ENCODE results near the gene FMN2. TPM values are rescaled to one million over a fixed set of nuclear protein-coding genes. Genes with fewer than 3 reads are reported as not detected.
"Not testable (repeated sequence)": the region's sequence is repeated elsewhere in the genome, so short reads cannot be mapped to it uniquely, and the experiment has no call there.

The FMN2 gene
- total RNA-seq, 1 experiment from 2014 or later = 39.8 TPM

DNA sequence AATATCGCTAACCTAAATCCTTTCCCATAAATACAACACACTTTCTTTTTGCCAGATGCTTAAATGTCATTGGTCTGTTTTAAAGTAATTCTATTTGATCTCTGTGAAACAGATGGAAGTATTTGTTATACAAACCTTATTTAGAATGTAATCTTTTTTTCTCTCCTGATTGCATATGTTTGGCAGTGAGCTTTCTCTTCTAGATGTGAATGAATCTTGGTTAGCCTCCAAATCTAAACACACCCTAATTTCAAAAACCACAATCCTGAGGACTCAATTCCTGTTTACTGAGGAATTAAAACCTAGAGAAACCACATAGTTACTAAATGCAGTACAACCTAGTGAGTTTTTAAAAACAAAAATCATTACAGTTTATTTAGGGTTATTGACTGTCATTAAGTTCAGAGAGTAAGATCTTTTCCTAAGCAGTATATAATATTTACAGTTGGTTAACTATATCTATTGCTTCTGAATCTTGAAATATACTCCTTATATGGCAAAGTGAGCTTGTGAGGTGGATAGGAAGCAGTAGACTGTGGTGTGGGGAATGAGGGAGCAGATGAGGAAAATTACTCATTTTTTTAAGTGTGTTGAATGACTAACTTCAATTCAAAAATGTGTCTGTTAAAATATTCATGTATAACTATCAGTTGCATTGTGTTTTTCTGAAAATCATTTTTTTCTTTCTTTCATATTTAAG is 218.7 kb downstream of the FMN2 start:
- in situ Hi-C loops (cut with HindIII; ENCODE audit: low pct_unique_long_range_greater_than_20kb, low sequenced_read_pairs) = no loop called here
- DNase-seq (ENCODE audit: low read depth, low spot score) = no peak

DNA sequence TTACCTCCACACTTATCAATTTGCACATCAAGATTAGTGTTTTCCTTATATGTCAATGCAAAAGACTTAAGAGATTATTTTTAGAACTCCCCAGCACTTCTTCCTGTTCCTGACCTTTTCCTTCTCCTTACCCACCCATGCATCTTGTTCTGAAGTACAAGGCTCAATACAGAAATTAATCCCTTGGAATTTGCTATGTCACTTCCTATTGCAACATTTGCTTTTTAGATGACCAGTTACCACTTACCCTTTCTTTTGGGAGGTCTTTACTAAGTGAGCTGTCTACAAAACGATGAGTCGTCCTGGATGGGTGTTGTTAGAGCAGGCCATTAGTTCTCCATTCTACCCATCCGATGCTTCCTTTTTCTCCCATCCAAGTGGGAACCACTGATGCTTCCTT is 221.2 kb downstream of the FMN2 start:
- peak; percentile 97 for DNase-seq (ENCODE audit: low read depth, low spot score)
- in situ Hi-C loops (cut with HindIII; ENCODE audit: low pct_unique_long_range_greater_than_20kb, low sequenced_read_pairs) = no loop called here

DNA sequence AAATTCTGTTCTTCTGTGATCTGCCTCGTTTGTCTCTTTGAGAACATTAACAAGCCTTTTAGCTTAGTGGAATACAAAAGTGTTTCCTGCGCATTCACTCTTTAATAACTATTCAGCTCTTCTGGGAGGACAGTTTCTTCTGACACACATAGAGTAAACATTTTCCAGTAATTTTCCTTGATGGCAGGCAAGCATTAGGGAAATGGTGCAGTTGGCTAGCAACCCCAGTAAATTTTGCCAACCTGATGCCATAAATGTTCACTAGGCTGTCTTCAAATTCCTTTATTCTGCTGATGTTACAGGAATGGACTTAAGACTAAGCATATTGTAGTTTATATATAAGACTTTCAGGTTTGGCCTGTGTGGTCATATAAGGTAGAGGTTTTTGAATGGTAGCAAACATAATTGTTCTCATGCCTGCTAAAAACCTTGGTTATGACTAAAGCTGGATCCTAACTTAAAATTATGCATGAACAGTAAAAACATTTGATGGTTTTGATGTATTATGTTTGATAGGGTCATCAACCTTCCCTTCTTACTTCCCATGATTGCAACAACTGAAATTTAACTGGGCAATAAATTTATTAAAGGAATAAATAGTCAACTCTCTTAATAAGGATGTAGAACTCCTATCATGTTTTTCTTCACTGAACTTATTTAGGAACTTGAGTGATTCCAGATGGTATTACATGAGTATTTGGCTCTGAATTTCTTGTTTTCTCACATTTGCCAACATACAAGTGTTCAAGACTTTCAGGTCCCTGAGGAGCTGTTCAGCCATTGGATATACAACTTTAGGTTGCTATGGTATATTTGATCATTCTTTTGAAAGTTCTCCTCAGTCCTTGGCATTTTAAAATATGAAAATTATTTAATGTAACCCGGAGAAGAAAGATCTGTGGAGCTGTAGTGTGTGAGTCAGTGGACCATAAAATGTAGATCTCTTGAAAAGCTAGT is 223.4 kb downstream of the FMN2 start:
- no peak for DNase-seq (ENCODE audit: low read depth, low spot score)
- in situ Hi-C loops (cut with HindIII; ENCODE audit: low pct_unique_long_range_greater_than_20kb, low sequenced_read_pairs) = no loop called here

DNA sequence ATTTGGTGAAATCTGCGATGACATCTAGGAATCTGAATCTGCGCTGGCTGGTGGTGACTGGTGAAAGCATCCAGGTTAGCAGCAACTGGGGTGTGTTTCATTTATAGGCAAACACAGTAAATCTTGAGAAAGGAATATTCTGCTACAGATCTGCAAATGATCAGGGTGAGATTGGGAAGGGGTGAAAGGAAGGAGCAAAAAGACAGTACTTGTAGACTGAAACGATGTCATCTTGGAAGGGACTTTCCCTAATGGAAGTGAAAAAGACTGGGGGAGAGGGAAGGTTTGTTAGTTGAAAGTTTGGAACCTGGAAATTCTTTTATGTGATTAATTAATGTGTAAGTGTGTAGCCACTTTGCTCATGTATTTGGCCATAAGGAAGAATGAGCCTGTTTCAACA is 228.3 kb downstream of the FMN2 start:
- in situ Hi-C loops (cut with HindIII; ENCODE audit: low pct_unique_long_range_greater_than_20kb, low sequenced_read_pairs) = no loop called here

DNA sequence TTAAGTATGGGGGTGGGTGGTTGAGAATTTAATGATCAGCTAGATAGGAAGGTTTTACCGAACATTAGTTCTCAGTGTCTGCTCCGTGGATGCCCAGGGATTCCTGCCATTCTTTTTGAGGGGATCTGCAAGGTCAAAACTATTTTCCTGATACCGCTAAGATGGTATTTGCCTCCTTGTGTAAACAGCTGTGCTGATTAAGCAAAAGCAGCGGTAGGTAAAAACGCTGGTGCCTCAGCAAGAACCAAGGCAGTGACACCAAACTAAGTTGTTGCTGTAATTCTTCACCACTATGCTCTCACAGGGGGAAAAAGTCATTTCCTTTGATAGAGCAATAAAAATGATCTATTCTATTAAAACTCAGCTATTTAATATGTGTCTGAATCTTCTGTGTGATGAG is 229.0 kb downstream of the FMN2 start:
- DNase-seq (ENCODE audit: low read depth, low spot score) = no peak
- in situ Hi-C loops (cut with HindIII; ENCODE audit: low pct_unique_long_range_greater_than_20kb, low sequenced_read_pairs) = no loop called here

More for the DNA sequence above, 228.3 kb downstream of the FMN2 start:
- no peak for DNase-seq (ENCODE audit: low read depth, low spot score)

DNA sequence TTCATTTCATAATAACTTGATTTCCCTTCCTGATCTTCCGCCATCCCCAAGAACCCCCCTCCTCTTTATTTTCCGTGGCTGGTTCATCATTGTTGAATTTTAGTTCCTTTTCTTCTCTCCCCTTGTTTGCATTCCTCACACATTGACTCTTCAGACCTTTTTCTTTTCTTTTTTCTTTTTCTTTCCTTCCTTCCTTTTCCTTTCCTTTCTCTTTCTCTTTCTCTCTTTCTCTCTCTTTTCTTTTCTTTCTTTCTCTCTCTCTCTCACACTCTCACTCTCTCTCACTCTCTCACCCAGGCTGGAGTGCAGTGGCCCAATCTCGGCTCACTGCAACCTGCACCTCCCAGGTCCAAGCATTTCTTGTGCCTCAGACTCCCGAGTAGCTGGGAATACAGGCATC is 231.3 kb downstream of the FMN2 start:
- in situ Hi-C loops (cut with HindIII; ENCODE audit: low pct_unique_long_range_greater_than_20kb, low sequenced_read_pairs) = no loop called here
- DNase-seq (ENCODE audit: low read depth, low spot score) = no peak

DNA sequence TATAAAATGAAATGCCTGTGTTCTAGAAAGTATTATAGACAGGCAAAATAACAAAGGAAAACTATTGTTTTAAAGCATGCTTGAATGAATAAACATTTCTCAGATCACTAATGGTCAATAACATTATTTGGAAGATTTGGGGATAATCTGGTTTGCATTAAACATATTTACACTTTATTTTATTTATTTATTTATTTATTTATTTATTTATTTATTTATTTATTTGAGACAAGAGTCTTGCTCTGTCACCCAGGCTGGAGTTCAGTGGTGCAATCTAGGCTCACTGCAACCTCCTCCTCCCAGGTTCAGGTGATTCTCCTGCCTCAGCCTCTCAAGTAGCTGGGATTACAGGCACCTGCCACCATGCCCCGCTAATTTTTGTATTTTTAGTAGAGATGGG is 236.7 kb downstream of the FMN2 start:
- in situ Hi-C loops (cut with HindIII; ENCODE audit: low pct_unique_long_range_greater_than_20kb, low sequenced_read_pairs); DNase-seq (ENCODE audit: low read depth, low spot score): not testable (repeated sequence)

DNA sequence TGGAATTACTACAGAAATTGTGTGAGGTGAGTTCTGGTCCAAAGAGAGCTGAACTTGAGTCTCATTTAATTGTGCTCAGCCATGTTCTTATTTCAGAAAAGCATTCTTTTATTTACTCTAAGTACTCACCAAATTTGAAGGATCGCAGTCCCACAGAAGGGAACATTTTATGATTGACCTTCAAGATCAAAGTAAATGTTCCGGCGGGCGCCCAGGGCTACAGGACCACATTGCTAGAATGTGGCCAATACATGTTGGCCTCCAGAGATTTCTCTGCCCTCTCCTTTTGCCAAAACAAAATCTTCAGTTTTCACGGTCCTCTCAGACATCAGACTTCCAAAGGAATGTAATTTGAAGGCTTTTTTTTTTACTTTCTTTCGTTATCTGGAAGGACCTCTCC is 237.8 kb downstream of the FMN2 start:
- no peak for DNase-seq (ENCODE audit: low read depth, low spot score)
- in situ Hi-C loops (cut with HindIII; ENCODE audit: low pct_unique_long_range_greater_than_20kb, low sequenced_read_pairs) = no loop called here

DNA sequence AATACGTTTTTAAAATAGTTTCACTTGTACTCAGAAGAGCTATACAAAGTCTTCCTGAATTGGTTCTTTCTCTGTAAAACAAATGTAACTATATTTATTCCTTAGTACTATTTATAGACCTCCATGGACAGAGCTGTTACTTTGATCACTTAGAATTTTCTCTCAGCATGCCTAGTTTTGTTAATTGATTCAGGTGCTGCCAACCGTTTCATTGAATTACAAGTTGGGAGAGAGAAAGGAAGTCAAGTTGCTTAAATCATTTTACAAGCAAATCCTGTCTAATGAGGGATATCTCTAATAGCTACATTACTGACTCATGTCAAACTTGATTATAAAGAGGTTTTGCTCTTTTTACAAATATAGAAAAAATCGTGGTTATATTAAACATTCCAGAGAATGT is 241.0 kb downstream of the FMN2 start:
- no peak for DNase-seq (ENCODE audit: low read depth, low spot score)
- in situ Hi-C loops (cut with HindIII; ENCODE audit: low pct_unique_long_range_greater_than_20kb, low sequenced_read_pairs) = no loop called here

DNA sequence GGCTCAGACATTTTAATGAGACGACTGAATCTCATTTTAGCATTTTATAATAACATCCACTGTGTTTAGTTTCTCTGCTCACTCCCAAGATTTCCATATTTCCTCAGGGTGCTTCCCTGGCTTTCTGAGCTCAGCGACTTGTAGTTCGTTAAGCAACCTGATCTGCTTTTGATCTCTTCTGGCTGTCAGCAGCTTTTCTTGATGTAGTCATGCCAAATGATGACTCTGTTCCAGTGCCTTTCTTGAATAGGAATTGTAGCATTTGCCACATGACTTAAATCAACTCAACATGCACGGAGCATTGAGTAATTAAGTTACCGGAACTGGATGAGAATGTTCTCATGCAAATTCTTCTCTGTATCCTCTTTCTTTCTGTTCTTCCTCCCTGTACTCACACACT is 246.1 kb downstream of the FMN2 start:
- in situ Hi-C loops (cut with HindIII; ENCODE audit: low pct_unique_long_range_greater_than_20kb, low sequenced_read_pairs) = no loop called here
- DNase-seq (ENCODE audit: low read depth, low spot score) = peak; percentile 93

DNA sequence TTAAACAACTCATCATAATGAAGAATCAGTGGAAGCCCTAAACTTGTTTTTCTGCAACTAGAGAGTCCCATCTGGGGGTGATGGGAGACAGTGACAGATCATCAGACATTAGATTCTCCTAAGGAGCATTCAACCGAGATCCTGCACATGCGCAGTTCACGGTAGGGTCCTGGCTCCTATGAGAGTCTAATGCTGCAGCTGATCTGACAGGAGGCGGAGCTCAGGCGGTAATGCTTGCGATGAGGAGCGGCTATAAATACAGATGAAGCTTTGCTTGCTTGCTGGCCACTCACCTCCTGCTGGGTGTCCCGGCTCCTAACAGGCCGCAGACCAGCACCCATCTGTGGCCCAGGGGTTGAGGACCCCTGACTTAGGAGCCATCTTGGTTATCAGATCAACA is 247.2 kb downstream of the FMN2 start:
- no peak for DNase-seq (ENCODE audit: low read depth, low spot score)
- in situ Hi-C loops (cut with HindIII; ENCODE audit: low pct_unique_long_range_greater_than_20kb, low sequenced_read_pairs) = no loop called here

DNA sequence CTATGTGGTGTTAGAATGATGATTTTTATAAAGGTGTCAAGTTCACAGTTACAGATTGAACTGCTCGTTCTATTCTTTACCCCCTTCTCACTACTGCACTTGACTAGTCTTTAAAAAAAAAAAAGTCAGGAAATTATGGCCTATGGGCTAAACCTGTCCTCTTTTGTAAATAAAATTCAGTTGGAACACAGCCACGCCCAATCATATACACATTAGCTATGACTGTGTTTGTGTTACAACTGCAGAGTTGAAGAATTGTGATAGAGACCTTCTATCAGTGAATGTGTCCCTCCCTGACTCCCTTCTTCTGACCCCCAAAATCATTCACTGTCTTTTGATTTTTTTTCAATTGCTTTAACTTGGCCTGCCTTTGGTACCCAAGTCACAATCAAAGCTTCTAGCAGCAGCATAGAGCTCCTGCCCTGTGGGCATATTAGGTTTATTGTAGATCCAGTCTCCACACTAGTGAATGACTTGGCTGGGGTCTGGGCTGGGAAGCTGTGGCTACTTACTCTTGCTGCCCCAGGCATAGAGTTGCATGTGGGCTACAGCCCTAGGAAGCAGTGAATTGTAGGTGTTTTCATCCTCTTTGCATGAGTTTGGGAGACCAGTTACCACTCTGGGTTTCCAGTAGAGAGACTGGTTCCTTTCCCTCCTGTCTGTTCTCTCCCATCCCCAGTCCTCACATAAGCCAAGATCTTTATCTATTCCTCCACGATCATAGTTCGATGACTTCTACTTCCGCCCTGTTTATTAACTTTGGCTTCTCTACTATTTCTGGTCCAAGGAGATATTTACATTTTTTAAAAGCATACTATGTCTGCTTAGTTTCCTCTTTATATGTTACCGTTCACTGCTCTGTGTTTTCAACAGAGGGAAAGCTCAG is 249.9 kb downstream of the FMN2 start:
- in situ Hi-C loops (cut with HindIII; ENCODE audit: low pct_unique_long_range_greater_than_20kb, low sequenced_read_pairs) = no loop called here
- DNase-seq (ENCODE audit: low read depth, low spot score) = no peak

DNA sequence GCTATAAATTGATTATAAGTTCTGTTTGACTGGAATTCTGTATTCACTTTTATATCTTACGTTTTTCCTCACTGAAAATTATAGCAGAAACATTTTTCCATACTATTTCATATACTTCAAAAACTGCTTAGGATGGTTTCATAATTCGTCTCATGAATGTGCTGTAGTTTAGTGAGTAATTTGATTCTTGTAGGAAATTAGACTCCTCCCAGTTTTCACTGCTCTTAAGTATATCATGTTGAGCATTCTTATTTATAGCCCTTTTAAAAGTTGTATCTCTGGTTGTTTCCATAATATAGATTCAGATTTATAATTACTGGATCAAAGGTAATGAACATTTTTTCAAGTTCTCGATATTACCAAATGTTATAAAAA is 250.6 kb downstream of the FMN2 start:
- in situ Hi-C loops (cut with HindIII; ENCODE audit: low pct_unique_long_range_greater_than_20kb, low sequenced_read_pairs) = no loop called here

DNA sequence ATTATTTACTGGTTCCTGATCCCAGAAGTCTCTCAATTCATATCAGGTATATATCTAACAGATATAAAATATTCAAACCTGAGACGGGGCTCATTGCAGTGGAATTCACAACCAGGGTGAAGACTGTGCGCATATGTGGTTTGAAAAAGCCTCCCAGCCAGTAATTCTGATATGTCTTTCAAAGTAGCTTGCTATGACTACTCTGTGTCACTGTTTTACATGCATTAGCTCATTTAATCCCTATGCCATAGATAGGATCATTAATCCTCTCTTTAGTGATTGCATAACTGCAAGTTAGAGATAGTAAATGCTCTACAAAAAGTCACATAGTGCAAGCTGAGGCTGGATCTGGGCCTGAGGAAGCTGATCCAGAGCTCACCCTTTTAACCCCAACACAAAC is 251.4 kb downstream of the FMN2 start:
- in situ Hi-C loops (cut with HindIII; ENCODE audit: low pct_unique_long_range_greater_than_20kb, low sequenced_read_pairs) = no loop called here
- DNase-seq (ENCODE audit: low read depth, low spot score) = no peak

More for the DNA sequence above, 250.6 kb downstream of the FMN2 start:
- no peak for DNase-seq (ENCODE audit: low read depth, low spot score)

DNA sequence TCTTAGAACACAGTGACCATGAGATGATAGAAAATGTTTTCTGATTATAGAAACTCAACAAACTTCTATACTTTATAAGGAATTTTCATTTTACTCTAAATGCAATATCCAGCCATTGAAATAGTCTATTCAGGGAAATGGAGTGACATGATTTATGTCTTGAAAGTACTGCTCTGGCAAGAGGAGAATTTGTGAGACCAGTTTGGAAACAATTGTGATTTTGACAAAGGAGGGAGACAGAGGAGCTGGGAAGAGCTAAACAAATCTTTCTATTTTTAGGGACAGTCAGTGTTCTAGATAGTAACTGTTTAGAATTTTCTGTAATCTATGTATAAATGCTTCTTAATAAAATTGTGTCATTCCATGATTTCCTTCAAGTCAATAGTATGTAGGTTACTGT is 252.3 kb downstream of the FMN2 start:
- in situ Hi-C loops (cut with HindIII; ENCODE audit: low pct_unique_long_range_greater_than_20kb, low sequenced_read_pairs) = no loop called here
- no peak for DNase-seq (ENCODE audit: low read depth, low spot score)

DNA sequence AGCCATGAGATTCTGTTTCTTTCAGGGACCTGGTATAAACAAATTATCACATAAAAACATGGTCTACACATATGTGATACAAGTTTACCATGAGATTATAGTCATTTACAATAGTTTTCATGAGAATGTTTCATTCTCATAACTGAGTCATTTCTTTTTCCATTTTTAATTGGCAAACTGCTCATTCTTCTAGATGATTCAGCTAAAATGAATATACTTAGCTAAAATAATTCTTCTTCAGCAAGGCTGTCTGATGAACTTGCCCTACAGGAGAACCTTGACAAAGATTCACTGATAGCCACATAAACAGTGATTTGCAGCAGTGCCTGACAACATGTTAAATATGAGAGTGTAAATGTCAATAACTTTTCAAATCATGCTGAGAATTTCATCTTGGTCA is 253.2 kb downstream of the FMN2 start:
- DNase-seq (ENCODE audit: low read depth, low spot score) = no peak
- in situ Hi-C loops (cut with HindIII; ENCODE audit: low pct_unique_long_range_greater_than_20kb, low sequenced_read_pairs) = no loop called here

DNA sequence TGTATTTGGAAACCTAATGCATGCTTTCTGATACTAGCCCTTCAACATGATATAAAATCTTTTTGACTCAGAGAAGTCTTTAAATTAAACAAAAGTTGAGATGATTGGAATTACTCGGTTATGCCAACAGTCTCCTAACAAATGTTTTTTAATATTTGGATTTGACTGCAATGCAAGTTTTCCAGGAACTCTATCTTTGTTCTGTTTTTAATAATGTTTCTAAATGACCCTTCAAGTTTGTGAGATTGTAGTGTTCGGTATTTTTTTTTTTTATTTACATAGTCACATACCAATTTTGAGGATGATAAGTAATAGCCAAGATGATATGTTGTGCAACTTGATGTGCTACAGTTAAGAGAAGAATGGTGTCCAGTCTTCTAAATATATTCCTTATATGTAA is 258.0 kb downstream of the FMN2 start:
- in situ Hi-C loops (cut with HindIII; ENCODE audit: low pct_unique_long_range_greater_than_20kb, low sequenced_read_pairs) = no loop called here
- no peak for DNase-seq (ENCODE audit: low read depth, low spot score)

DNA sequence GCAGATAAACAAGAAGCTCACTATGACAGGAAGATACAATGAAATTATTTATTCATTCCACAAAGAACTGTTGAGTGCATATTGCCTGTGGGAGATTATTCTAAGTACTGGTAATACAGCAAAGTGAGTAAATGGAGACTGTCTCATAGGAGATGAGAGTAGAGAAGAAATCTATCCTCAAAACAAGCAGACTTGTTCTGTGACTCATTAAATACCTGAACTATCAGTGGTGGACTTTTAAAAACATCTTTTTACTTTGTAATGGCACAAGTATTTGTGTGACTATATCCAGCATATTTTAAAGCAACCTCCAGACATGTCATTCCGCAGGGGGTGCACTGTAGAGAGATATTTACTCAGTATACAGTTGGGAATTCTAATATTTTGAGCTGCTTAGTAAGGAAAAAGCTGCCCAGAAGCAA is 259.2 kb downstream of the FMN2 start:
- peak; percentile 73 for DNase-seq (ENCODE audit: low read depth, low spot score)

More for the DNA sequence above, 259.2 kb downstream of the FMN2 start:
- in situ Hi-C loops (cut with HindIII; ENCODE audit: low pct_unique_long_range_greater_than_20kb, low sequenced_read_pairs) = no loop called here
